Activated CD4-positive, alpha-beta T cell treated with anti-CD3 and anti-CD28 coated beads, Interleukin-2, amount 10 ng/mL, durations not matched to agents 7 days and 5 days (primary cell): ENCODE measurements around the gene FSTL4. TPM values are rescaled to one million over a fixed set of nuclear protein-coding genes. Genes with fewer than 3 reads are reported as not detected.

Source experiments
- CTCF ChIA-PET: fragments of 350-600 bp; sonication (Branson Sonifier 250); formaldehyde crosslinking; loops from one replicate; lab custom pipeline; 2021; ENCODE audit warnings: antibody characterized with exemption; lab: Charles Lee
- POLR2A ChIA-PET: fragments of 350-600 bp; sonication (Branson Sonifier 250); formaldehyde crosslinking; loops from one replicate; lab custom pipeline; 2021; ENCODE audit warnings: antibody characterized with exemption; lab: Charles Lee
- DNase-seq: peaks from one replicate; pipeline ENCODE4 v3.0.0-alpha.2; 2020
- H3K27ac Mint-ChIP-seq: one replicate; pipeline ENCODE4 v1.8.0; 2021; ENCODE audit warnings: mild to moderate bottlenecking, moderate library complexity, mixed read lengths
- H3K27me3 Mint-ChIP-seq: one replicate; pipeline ENCODE4 v1.8.0; 2021; ENCODE audit warnings: mixed read lengths
- H3K36me3 Mint-ChIP-seq: one replicate; pipeline ENCODE4 v1.8.0; 2021; ENCODE audit warnings: low read depth, mixed read lengths
- H3K4me1 Mint-ChIP-seq: one replicate; pipeline ENCODE4 v1.8.0; 2021; ENCODE audit warnings: mixed read lengths
- H3K4me3 Mint-ChIP-seq: one replicate; pipeline ENCODE4 v1.8.0; 2021; ENCODE audit warnings: mild to moderate bottlenecking, moderate library complexity, mixed read lengths
- H3K9me3 Mint-ChIP-seq: one replicate; pipeline ENCODE4 v1.8.0; 2021; ENCODE audit warnings: mixed read lengths
- total RNA-seq, 2 experiments: library from RNA; stranded (reverse); gene quantifications; one replicate each; pipeline ENCODE4 v1.2.3, GENCODE V29; 2021

FSTL4 gene
- total RNA-seq, 2 experiments from 2014 or later = not detected

DNA sequence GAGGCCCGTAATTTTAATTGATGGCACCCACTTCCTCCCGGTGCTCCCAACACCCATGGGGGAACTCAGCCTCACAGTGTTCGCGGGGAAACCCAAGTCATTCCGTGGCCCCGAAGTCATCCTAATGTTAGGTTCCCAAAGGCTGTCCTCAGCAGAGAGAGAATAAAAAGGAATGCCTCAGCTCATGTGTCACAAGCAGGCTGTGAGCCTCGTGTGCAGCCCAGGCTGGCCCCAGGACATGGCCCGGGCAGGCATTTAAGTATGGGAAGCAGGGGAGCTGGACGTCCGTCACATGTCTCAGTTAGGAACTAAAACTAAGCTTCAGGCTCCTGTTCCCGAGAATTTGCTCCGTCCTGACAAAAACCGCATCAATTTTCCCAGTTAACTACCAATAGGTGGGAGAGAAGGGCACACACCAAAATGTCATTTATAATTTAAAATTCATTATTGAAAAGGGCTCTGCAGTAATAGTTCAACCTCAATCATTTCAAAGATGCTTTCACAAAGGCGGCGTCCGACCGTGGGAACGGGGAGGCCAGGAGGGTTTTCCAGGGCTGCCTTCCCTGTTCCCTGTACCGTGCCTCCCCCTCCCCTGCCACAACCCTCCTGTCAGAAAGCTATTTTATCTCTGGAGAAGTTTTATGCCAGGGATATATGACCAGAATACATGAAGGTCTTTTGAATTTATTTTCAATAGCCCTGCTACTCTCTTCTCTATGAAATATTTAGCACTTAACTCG, 137.3 kb downstream of the FSTL4 start:
- no peak overlapping the region for H3K27ac Mint-ChIP-seq
- ChIA-PET POLR2A (no interaction called here), CTCF (interaction anchor here (1.1 kb wide), 1 partner anchor 36 kb away, joined by 4 read pairs; no protein-coding TSS in a partner anchor)
- no peak overlapping the region for H3K4me3 Mint-ChIP-seq
- no peak for DNase-seq
- peaks cover 18% of the 10 kb centered on the region for H3K27me3 Mint-ChIP-seq
- no peaks in the 10 kb centered on the region for H3K9me3 Mint-ChIP-seq
- H3K4me1 Mint-ChIP-seq = no peaks in the 10 kb centered on the region
- no peaks in the 10 kb centered on the region for H3K36me3 Mint-ChIP-seq

DNA sequence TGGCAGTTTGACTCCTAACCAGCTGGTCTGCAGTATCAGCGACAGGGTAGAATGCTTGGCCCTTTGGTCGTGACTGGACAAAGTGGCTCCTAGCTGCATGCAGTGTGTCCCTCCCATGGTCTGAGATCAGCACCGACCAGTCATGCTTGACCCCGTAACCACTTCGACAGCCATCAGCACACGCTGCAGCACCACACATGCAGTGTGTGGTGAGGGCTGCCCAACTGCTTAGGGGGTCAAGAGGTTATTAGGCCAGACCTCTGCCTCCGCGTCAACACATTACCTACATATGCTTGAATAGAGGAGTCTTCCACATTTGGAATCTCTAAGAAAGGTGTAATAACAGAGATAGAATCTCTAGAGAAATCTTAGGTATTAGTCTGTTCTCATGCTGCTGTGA, 139.1 kb downstream of the FSTL4 start:
- Mint-ChIP-seq H3K4me3 (no peak overlapping the region), H3K36me3 (no peaks in the 10 kb centered on the region), H3K27ac (no peak overlapping the region), H3K9me3 (no peaks in the 10 kb centered on the region), H3K4me1 (no peaks in the 10 kb centered on the region), H3K27me3 (peaks cover 14% of the 10 kb centered on the region)
- no peak for DNase-seq
- ChIA-PET POLR2A (no interaction called here), CTCF (interaction anchor here (0.6 kb wide), 1 partner anchor 1293 kb away, joined by 4 read pairs; no protein-coding TSS in a partner anchor)

GRCh38 chr5:133472829-133473228, 139.5 kb downstream of the FSTL4 start:
- no peak for DNase-seq
- H3K4me1 Mint-ChIP-seq = no peaks in the 10 kb centered on the region
- no peaks in the 10 kb centered on the region for H3K9me3 Mint-ChIP-seq
- CTCF ChIA-PET = interaction anchor here (0.6 kb wide), 1 partner anchor 1292 kb away, joined by 4 read pairs; no protein-coding TSS in a partner anchor
- H3K4me3 Mint-ChIP-seq = no peak overlapping the region
- peaks cover 12% of the 10 kb centered on the region for H3K27me3 Mint-ChIP-seq
- no peak overlapping the region for H3K27ac Mint-ChIP-seq
- no peaks in the 10 kb centered on the region for H3K36me3 Mint-ChIP-seq
- POLR2A ChIA-PET = no interaction called here

DNA sequence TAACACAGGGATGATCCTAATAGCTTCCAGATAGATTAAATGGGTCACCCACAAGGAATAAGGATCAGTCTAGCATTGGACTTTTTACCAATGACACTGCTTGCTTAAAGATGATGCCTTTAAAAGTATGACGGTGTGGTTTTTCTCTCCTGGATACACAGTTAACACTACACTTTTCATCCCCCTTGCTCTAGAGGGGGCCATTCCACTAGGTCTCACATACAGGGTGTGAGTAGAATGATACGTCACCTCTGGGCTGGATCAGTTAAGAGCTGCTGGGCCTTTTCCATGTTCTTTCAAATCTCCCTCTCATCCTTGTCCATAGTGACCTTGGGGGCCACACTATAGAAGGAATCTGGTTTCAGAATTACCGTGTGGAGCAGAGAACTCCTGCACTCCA, 140.6 kb downstream of the FSTL4 start:
- Mint-ChIP-seq H3K36me3 (no peaks in the 10 kb centered on the region), H3K4me1 (no peaks in the 10 kb centered on the region), H3K9me3 (no peaks in the 10 kb centered on the region), H3K27ac (no peak overlapping the region), H3K4me3 (no peak overlapping the region), H3K27me3 (peaks cover 7% of the 10 kb centered on the region)
- no peak for DNase-seq
- CTCF ChIA-PET = no interaction called here
- POLR2A ChIA-PET = no interaction called here

- Mint-ChIP-seq H3K4me3 (no peak overlapping the region), H3K27ac (no peak overlapping the region), H3K4me1 (peaks cover 2% of the 10 kb centered on the region), H3K36me3 (no peaks in the 10 kb centered on the region), H3K27me3 (peaks cover 7% of the 10 kb centered on the region), H3K9me3 (no peaks in the 10 kb centered on the region)
- CTCF ChIA-PET = no interaction called here
- POLR2A ChIA-PET = no interaction called here
- no peak for DNase-seq
Measured at GRCh38 chr5:133470841-133471240, 141.5 kb downstream of the FSTL4 start.

DNA sequence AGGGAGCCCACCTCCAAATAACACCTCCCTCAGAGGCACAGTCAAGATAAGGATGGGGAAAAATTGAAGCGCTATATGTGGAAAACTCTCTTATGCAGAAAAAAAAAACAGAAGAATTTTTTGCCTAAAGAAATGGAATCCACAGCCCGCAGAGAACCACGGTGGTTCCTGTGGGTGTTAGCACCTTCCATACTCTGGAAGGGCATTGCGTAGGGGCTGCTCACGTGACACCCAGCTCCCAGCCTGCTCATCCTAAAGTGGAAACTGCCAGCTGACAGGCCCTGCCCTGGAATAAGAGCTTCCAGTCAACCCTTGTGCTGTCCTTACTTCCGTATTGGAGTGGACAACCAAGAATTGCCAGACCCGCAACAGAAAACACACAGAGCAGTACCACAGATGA, 142.5 kb downstream of the FSTL4 start:
- H3K4me3 Mint-ChIP-seq = no peak overlapping the region
- H3K9me3 Mint-ChIP-seq = no peaks in the 10 kb centered on the region
- H3K27ac Mint-ChIP-seq = no peak overlapping the region
- POLR2A ChIA-PET = no interaction called here
- H3K4me1 Mint-ChIP-seq = peaks cover 5% of the 10 kb centered on the region
- DNase-seq = no peak
- H3K27me3 Mint-ChIP-seq = peaks cover 3% of the 10 kb centered on the region
- CTCF ChIA-PET = no interaction called here
- H3K36me3 Mint-ChIP-seq = no peaks in the 10 kb centered on the region

- Mint-ChIP-seq H3K4me3 (no peak overlapping the region), H3K9me3 (no peaks in the 10 kb centered on the region), H3K36me3 (no peaks in the 10 kb centered on the region), H3K27ac (no peak overlapping the region), H3K4me1 (peaks cover 5% of the 10 kb centered on the region), H3K27me3 (no peaks in the 10 kb centered on the region)
- no peak for DNase-seq
- CTCF ChIA-PET = no interaction called here
- POLR2A ChIA-PET = no interaction called here
Measured at GRCh38 chr5:133469252-133469651, 143.1 kb downstream of the FSTL4 start.

DNA sequence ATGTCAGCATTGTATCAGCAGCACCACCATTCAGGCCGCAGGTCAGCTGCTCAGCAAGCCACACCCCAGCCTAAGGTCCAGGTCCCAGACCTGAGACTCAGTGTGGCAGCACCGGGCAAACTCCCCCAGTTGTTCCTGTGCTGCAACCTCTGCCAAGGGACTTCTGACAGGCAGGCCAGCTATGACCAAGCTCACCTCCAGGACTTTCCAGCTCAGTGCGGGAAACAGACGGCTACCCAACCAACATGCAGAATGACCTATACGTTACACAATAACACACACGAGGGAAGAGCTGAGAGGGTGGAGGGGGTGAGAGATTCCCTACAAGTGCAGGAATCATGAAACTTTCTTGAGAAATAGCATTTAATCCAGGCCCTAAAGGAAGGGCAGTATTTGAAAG, 143.7 kb downstream of the FSTL4 start:
- H3K36me3 Mint-ChIP-seq = no peaks in the 10 kb centered on the region
- no peaks in the 10 kb centered on the region for H3K27me3 Mint-ChIP-seq
- H3K9me3 Mint-ChIP-seq = no peaks in the 10 kb centered on the region
- H3K4me1 Mint-ChIP-seq = peaks cover 5% of the 10 kb centered on the region
- no peak overlapping the region for H3K27ac Mint-ChIP-seq
- ChIA-PET POLR2A (no interaction called here), CTCF (interaction anchor here (0.6 to 1.2 kb wide), 2 partner anchors 12 to 13 kb away, joined by 3 read pairs; no protein-coding TSS in a partner anchor)
- no peak for DNase-seq
- no peak overlapping the region for H3K4me3 Mint-ChIP-seq

DNA sequence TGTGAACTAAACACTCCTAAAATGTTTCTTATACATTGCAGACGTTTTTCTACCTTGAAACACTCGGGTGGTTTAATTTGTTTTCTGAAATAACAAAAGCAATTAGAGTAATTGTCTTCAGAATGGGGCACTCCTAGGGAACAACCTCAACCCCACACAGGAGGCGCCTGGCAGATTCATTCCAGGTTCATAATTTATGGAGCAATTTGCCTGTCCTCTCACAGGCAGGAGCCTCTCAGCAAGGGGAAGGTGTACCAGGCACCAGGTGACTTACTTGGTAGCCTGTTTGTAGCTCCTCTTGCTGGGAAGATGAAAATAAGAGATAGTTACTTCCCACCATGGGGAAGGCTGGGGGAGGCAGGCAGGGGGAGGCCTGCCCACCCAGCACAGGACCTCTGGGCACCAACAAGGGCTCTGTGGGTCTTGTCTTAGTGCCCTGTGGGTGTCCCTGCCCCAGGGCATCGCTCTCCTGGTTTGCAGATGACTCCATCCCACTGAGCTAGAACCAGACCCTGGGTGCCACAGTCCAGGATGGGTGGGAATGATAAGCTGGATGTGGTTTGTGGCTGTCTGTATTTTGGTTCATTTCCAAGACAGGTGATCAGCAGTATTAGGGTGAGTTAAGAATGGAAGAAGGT, 144.4 kb downstream of the FSTL4 start:
- POLR2A ChIA-PET = no interaction called here
- Mint-ChIP-seq H3K4me3 (no peak overlapping the region), H3K27me3 (no peaks in the 10 kb centered on the region), H3K27ac (no peak overlapping the region), H3K36me3 (no peaks in the 10 kb centered on the region), H3K9me3 (no peaks in the 10 kb centered on the region), H3K4me1 (peaks cover 5% of the 10 kb centered on the region)
- DNase-seq = no peak
- CTCF ChIA-PET = interaction anchor here (0.6 to 1.2 kb wide), 3 partner anchors 11 to 44 kb away, joined by 3 read pairs; no protein-coding TSS in a partner anchor

DNA sequence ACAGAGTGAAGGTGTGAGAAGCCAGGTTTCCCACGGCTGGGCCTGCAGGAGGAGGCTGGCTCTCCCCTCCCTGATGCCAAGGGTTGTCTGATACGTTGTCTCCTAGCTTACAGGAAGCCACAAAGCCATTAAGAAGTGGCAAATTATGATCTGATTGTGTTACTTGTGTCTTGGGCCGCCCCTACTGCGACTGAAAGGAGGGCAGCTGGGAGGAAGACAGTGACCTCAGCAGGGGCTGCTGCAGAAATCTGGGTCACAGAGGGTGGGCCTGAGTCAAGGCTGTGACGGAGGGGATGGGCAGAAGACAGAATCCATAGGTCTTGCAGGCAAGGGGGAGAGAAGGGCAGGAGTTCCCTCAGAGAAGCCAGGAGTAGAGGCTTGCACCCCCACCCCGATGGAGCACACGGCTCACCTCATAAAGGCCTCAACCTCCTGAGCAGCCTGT, 145.0 kb downstream of the FSTL4 start:
- H3K27ac Mint-ChIP-seq = no peak overlapping the region
- POLR2A ChIA-PET = no interaction called here
- no peak overlapping the region for H3K4me3 Mint-ChIP-seq
- no peaks in the 10 kb centered on the region for H3K9me3 Mint-ChIP-seq
- peaks cover 5% of the 10 kb centered on the region for H3K4me1 Mint-ChIP-seq
- H3K36me3 Mint-ChIP-seq = no peaks in the 10 kb centered on the region
- no peak for DNase-seq
- CTCF ChIA-PET = interaction anchor here (1.1 to 1.2 kb wide), 2 partner anchors 11 to 43 kb away, joined by 3 read pairs; no protein-coding TSS in a partner anchor
- no peaks in the 10 kb centered on the region for H3K27me3 Mint-ChIP-seq

GRCh38 chr5:133466556-133467334, 145.6 kb downstream of the FSTL4 start:
- Mint-ChIP-seq H3K4me1 (peaks cover 5% of the 10 kb centered on the region), H3K36me3 (no peaks in the 10 kb centered on the region), H3K9me3 (no peaks in the 10 kb centered on the region), H3K4me3 (no peak overlapping the region), H3K27me3 (no peaks in the 10 kb centered on the region), H3K27ac (no peak overlapping the region)
- CTCF ChIA-PET = no interaction called here
- POLR2A ChIA-PET = no interaction called here
- no peak for DNase-seq

DNA sequence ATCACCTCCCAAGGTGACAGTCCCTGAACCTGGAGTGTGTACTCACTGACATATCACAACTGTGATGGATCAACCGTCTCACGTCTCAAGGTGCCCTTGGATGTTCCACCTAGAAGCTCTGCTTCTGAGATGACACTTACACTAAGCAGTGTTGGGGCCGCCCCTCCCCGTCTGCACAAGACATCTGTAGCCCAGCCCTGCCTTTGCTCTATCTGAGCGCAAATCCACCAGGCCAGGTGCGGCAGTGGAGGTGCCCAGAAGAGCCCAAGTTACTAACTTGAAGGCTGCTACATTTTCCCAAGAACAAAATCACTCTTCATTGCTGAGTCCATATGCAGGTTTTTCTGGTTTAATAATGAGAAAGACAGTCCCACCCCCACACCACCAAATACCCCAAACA, 148.3 kb downstream of the FSTL4 start:
- H3K4me3 Mint-ChIP-seq = no peak overlapping the region
- H3K9me3 Mint-ChIP-seq = no peaks in the 10 kb centered on the region
- ChIA-PET CTCF (no interaction called here), POLR2A (no interaction called here)
- H3K27me3 Mint-ChIP-seq = no peaks in the 10 kb centered on the region
- peaks cover 5% of the 10 kb centered on the region for H3K4me1 Mint-ChIP-seq
- H3K27ac Mint-ChIP-seq = no peak overlapping the region
- H3K36me3 Mint-ChIP-seq = no peaks in the 10 kb centered on the region
- DNase-seq = no peak
